MG63 (cell line): ENCODE data around the gene ARHGAP26. TPM values are rescaled to one million over a fixed set of nuclear protein-coding genes. Genes with fewer than 3 reads are reported as not detected.

Experiments used
- DNase-seq: peaks from one replicate; pipeline ENCODE4 v3.0.0-alpha.2; 2020
- H3K27me3 ChIP-seq: fragments of 250-450 bp; sonication (Bioruptor Pico); 2 replicates; pipeline ENCODE4 v1.5.1; 2020; ENCODE audit warnings: mild to moderate bottlenecking, moderate library complexity
- H3K36me3 ChIP-seq: fragments of 250-450 bp; sonication (Bioruptor Pico); 2 replicates; pipeline ENCODE4 v1.5.1; 2020; ENCODE audit warnings: mild to moderate bottlenecking, moderate library complexity
- H3K4me3 ChIP-seq: fragments of 250-450 bp; sonication (Bioruptor Pico); 2 replicates; pipeline ENCODE4 v1.5.1; 2020; ENCODE audit warnings: mild to moderate bottlenecking, moderate library complexity
- H3K9me3 ChIP-seq: fragments of 250-450 bp; sonication (Bioruptor Pico); 2 replicates; pipeline ENCODE4 v1.5.1; 2020; ENCODE audit warnings: mild to moderate bottlenecking, moderate library complexity
- total RNA-seq: library from RNA; depleted of rRNA; stranded (reverse); fragments of >200 nt; shearing (Covaris generic); gene quantifications from 2 replicates; pipeline ENCODE4 v1.2.3, GENCODE V29; 2014; ENCODE audit warnings: low replicate concordance

The ARHGAP26 gene
- total RNA-seq, 1 experiment from 2014 or later: 1.3 TPM

DNA sequence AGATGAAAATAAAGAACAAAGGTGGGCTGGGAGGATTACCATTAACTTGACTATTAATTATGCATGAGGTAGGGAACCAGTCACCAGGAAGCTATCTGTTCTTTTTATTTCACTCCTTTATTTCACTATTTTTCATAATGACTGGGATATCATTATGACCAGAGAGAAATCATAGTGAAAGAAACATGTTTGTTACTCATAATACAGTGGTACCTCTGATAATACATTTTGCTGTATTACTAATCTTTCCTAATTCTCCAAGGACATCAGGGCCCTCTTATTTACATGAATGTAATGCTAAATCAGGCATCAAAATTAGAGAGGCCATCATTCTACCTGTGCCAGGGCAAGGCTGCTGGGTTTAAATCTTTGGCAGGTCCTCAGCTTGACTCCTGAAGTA is 379.6 kb downstream of the ARHGAP26 start:
- no peak for DNase-seq
- H3K27me3 ChIP-seq: no peaks in the 10 kb centered on the region
- no peaks in the 10 kb centered on the region for H3K36me3 ChIP-seq
- H3K4me3 ChIP-seq: no peak overlapping the region
- H3K9me3 ChIP-seq: no peaks in the 10 kb centered on the region; the same call in 1 of the 2 replicates

DNA sequence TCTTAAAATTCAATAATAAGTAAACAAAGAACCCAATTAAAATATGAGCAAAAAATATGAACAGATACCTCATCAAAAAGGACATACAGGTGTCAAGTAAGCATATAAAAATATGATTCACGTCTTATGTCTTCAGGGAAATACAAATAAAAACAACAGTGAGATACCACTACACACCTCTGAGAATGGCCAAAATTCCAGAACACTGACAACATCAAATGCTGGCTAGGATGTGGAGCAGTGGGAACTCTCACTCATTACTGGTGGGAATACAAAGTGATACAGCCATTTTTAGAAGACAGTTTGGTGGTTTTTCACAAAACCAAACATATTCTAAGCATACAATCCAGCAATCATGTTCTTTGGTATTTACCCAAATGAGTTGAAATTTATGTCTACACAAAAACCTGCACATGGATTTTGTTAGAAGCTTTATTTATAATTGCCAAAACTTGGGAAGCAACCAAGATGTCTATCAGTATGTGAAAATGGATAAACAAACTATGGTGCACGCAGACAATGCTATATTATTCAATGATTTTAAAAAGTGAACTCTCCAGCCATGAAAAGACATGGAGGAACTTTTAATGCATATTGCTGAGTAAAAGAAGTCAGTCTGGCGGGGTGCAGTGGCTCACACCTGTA is 381.0 kb downstream of the ARHGAP26 start:
- no peak overlapping the region for H3K4me3 ChIP-seq
- no peaks in the 10 kb centered on the region for H3K27me3 ChIP-seq
- no peaks in the 10 kb centered on the region for H3K36me3 ChIP-seq
- H3K9me3 ChIP-seq: no peaks in the 10 kb centered on the region
- DNase-seq: no peak

DNA sequence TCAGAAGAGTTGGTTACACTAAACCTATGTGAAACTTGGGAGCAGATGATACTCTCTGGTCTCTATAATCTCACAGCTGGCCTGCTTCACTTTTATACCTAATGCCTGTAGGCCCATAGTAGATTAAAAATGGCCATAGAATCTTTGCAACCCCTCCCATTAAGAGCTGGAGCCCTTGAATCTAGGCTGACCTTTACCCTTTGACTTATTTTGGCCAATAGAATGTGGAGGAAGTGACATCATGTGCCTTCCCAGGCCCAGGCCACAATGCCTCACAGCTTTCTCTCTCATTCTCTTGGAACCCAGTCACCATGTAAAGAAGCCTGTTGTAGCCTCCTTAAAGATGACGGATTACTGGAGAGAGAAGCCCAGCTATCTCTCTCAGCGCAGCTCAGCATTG is 382.3 kb downstream of the ARHGAP26 start:
- no peak overlapping the region for H3K4me3 ChIP-seq
- DNase-seq: no peak
- no peaks in the 10 kb centered on the region for H3K9me3 ChIP-seq
- no peaks in the 10 kb centered on the region for H3K36me3 ChIP-seq
- H3K27me3 ChIP-seq: no peaks in the 10 kb centered on the region

DNA sequence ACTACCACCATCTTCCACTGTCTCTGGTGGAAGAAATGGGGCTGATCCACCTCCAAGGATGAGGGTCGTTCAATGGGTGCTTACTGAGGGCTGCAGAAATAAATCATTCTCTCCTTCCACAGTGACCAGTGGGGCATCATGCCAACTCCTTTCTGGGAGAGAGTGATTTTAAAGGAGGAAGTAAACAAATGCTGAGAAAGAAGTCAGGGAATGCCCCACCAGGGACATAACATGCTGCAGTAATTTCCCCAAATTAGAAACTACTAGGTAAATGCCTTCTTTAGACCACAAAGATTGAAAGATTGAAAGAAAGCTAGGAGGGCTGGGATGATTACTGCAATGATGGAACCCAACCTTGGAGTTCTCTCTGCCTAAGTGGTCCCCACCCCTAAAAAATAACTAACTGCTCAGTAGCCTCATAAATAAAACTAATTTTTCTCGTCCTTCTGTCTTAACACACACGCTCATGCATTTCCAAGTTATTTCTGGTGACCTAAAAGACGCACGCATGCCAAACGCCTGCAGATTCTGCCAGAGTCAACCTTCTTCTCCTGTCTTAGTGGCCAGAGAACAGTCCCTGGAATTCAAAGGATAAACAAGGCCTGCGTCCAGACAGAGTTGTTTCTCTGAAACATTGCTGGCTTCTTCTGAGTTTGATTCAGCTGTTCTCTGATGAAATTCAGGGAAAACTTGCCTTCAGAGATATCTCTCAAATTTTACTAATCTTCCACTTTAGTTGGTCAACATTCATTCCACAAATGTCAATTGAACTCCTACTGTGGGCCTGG is 383.3 kb downstream of the ARHGAP26 start:
- peak; percentile 93 for DNase-seq
- Histone ChIP-seq H3K9me3 (no peaks in the 10 kb centered on the region), H3K36me3 (no peaks in the 10 kb centered on the region), H3K27me3 (no peaks in the 10 kb centered on the region), H3K4me3 (no peak overlapping the region)

DNA sequence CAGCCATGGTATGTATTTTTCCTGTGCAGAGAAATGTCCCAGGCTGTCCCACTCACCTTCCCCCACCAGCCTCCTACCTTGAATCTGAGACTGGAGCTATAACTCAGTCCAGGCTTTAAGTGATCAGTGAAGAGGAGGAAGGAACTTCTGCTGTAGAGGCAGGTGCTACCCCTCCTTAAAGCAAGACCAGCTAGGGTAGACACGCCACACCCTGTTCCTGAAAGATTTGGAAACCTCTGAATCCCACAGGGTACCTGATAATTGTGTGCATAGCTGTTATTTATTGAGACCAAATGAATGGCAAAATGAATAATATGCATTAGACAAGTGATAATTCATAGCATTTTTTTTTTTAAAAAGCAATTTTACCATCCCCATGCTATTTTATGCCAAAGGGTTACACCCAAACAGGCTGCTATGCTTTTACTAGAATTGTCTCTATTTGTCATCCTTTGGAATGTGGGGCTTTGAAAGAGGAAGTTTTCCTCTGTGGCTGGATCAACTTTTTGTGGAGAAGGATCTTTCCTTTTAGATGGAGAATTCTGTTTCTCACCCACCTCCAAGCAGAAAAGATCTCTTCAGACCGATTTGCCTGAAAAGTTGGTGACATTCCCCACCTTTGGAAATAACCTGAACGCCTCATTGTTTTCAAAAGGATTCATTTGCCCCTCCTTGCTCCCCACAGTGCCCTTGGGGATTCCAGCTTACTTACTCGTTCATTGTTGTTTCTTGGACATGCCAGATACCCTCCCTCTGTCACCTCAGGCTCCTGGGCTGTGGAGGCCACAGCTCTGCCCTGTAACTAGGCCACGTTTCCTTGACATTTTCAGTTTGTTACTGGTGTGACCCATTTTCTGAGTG is 384.6 kb downstream of the ARHGAP26 start:
- Histone ChIP-seq H3K36me3 (no peaks in the 10 kb centered on the region), H3K4me3 (no peak overlapping the region), H3K9me3 (no peaks in the 10 kb centered on the region), H3K27me3 (no peaks in the 10 kb centered on the region)
- DNase-seq: peak; percentile 54

DNA sequence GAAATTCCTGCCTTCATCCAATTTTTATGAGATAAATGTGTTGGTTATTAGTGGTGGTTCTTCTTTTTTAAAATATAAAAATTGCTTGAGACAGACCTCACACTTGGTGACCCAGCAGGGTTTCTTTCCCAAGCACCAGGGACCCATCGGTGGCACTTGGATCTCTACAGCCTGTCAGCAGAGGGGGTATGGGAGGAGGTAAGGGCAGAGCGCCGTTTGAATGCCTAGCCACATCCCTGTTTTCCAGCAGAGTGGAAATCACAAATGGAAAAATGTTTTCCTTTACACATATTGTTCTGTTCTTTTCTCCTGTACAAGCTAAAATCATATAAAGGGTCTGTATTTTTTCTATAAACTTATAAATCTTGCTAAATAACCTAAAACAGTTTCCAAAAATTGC is 385.3 kb downstream of the ARHGAP26 start:
- Histone ChIP-seq H3K9me3 (no peaks in the 10 kb centered on the region), H3K27me3 (no peaks in the 10 kb centered on the region), H3K36me3 (no peaks in the 10 kb centered on the region), H3K4me3 (no peak overlapping the region)
- no peak for DNase-seq

DNA sequence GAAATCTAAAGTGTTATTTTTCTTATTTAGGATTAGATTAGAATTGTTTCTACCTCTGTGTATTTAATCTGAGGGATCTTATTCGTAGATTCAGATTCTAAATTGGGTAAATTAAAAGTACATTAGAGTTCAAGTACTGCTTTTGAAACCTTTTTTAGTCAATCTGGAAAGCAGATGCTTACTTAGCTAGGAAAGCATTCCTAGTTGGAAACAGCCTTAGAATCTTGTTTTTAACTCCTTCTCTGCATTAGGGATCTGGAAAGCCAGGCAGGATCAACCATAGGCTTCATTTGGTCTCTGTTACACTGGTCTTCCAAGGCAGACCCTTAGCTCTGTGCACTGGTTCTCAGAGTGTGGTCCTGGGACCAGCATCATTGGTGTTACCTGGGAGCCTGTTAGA is 385.9 kb downstream of the ARHGAP26 start:
- H3K27me3 ChIP-seq: no peaks in the 10 kb centered on the region
- DNase-seq: no peak

DNA sequence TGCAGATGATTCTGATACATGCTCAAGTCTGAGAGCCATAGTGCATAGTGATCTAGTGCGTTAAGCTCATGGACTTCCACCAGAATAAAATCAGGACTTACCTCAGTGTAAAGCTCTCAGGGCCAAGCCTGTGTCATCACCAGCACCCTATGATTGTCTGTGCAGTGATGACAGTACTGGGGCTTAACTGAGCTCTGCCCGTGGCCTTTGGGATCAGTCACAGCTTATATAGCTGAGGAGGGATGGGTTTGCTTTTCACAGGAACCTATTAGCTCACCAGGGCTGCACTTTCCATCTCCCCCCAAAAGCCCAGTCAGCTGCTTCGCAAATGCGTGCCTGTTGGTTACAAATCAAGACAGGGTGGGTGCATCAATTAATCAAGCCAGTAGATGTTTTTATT is 386.4 kb downstream of the ARHGAP26 start:
- Histone ChIP-seq H3K27me3 (no peaks in the 10 kb centered on the region), H3K4me3 (no peak overlapping the region), H3K36me3 (no peaks in the 10 kb centered on the region), H3K9me3 (no peaks in the 10 kb centered on the region)
- no peak for DNase-seq

More for the DNA sequence above, 385.9 kb downstream of the ARHGAP26 start:
- Histone ChIP-seq H3K36me3 (no peaks in the 10 kb centered on the region), H3K4me3 (no peak overlapping the region), H3K9me3 (no peaks in the 10 kb centered on the region)

DNA sequence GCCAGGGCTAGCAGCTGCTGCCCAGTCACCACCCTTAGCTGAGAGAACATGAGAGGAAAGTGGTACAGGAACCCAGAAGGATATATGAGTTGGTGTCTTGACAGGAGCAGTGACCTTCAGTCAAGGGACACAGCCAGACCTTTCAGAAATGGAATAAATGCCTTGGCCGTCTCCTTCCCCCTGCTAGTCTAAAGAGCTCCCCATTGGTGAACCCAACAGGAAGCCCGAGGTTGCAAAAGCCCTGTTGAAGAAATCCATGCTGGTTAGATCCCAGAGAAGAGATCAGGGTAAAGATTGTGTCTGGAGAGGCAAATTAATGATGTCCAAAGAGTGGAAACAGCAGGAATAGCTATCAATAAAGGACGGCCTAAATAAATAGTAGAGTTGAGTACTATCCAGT is 388.9 kb downstream of the ARHGAP26 start:
- no peak for DNase-seq
- Histone ChIP-seq H3K4me3 (no peak overlapping the region), H3K36me3 (no peaks in the 10 kb centered on the region), H3K27me3 (no peaks in the 10 kb centered on the region), H3K9me3 (no peaks in the 10 kb centered on the region)

DNA sequence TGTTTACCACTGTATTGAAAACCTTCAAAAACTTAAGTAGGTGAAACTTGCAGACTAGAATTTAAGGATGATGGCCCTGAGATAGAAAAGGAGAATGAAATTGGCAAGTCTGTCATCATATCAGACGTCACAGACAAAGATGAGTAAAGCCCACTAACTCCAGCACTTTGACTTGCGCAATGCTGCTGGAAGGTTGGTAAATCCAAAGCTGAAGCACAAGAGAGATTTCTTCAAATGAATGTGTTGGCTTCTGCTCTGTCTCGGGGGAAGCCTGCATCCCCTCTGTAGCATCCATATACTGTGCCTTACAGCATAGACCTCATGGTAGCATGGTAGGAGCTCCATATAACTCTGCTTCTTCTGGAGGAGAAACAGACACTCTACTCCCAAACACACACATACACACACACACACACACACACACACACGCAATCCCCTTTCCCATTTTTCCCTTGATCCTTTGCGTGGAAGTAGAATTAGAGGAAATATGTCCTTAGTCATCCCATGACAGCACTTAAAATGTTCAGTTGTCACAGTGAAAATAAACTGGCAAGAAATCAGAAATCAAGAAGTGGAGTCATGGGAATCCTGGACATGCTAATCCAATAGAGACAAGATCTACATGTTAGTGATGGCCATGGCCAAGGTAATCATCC is 391.8 kb downstream of the ARHGAP26 start:
- peak; percentile 49 for DNase-seq
- Histone ChIP-seq H3K27me3 (no peaks in the 10 kb centered on the region), H3K9me3 (no peaks in the 10 kb centered on the region), H3K4me3 (no peak overlapping the region), H3K36me3 (no peaks in the 10 kb centered on the region)

DNA sequence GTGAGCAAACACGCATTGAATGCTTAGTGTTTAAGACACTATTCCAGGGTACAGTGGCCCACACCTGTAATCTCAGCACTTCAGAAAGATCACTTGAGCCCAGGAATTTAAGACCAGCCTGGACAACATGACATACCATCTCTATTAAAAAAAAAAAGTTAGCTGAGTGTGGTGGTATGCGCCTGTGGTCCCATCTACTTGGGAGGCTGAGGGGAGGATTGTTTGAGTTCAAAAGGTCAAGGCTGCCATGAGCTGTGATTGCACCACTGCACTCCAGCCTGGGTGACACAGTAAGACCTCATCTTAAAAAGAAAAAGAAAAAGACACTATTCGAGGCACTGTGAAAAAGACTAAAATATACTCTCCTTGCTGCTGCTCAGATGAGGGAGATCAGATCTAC is 392.6 kb downstream of the ARHGAP26 start:
- DNase-seq: no peak
- H3K36me3 ChIP-seq: no peaks in the 10 kb centered on the region

DNA sequence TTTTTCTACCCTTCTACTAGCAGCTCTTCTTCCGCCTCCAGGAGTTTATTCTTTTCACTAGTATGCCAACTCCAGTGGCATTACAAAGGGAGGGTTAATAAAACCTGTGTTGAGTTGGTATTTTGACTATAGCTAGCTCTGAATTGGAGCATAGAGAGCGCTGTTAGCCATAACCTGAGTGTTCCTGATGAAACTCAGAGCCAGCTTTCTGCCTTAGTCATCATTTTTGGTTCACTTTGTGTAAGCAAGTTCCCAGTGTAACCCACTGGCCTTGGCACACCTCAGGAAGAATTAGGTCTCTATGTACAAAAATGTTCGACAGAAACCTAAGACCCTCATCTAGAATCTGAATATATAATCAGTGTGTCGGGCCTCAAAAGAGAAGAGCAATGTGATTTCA is 394.4 kb downstream of the ARHGAP26 start:
- Histone ChIP-seq H3K27me3 (no peaks in the 10 kb centered on the region), H3K36me3 (no peaks in the 10 kb centered on the region), H3K4me3 (no peak overlapping the region), H3K9me3 (no peaks in the 10 kb centered on the region)
- no peak for DNase-seq

More for the DNA sequence above, 392.6 kb downstream of the ARHGAP26 start:
- H3K9me3 ChIP-seq: no peaks in the 10 kb centered on the region
- no peak overlapping the region for H3K4me3 ChIP-seq
- no peaks in the 10 kb centered on the region for H3K27me3 ChIP-seq

DNA sequence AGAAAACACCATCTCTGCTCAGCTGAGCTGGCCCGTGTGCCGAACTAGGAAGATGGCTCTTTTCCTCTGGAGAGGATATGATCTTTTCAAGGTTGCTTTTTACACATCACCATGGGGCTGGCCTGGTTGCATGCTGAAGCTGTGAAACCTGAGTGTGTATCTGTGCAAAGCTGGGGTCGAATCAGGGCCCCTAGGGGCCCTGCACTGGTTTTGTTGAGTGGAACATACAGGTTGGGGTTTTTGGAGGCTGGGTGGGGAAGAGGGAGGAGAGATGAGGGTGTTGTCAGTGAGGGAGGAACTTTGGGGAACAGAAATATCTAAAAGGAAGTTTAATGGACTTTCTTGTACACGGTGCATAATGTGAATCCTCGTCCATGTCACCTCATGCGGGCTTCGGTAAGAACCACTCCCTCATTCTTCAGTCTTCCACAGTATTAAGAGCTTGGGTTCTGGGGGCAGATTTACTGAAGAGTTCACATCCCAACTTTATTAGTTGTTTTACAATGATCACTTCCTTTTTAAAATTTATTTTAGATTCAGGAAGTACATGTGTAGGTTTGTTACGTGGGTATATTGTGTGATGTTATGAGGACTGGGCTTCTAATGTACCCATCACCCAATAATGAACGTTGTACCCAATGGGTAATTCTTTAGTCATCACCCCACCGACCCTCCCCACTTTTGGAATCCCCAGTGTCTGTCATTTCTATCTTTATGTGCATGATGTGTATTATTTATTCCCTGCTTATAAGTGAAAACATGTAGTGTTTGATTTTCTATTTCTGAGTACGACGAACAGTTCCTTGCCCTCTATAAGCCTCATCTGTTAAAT is 395.1 kb downstream of the ARHGAP26 start:
- no peaks in the 10 kb centered on the region for H3K9me3 ChIP-seq
- DNase-seq: no peak
- no peaks in the 10 kb centered on the region for H3K27me3 ChIP-seq
- H3K36me3 ChIP-seq: no peaks in the 10 kb centered on the region
- H3K4me3 ChIP-seq: no peak overlapping the region

DNA sequence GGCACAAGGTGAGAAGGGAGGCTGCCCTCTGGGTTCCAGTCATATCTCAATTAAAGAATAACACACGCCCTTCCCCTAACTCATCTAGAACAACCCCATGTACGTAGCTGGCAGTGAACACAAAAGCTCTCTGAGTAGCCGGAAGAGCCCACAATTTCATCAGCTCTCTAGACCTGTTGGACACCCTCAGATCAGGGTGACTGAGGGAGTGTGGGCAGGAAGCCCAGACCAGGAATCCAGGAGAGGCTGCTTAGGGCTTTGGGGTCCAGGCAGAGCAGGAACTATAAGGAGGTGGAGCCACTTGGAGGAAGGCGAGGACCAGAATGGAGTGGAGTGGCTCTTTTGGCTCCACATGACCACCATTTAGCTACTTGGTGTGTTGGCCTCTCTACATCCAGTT is 395.9 kb downstream of the ARHGAP26 start:
- no peak overlapping the region for H3K4me3 ChIP-seq
- no peaks in the 10 kb centered on the region for H3K9me3 ChIP-seq
- DNase-seq: no peak
- no peaks in the 10 kb centered on the region for H3K36me3 ChIP-seq
- no peaks in the 10 kb centered on the region for H3K27me3 ChIP-seq

DNA sequence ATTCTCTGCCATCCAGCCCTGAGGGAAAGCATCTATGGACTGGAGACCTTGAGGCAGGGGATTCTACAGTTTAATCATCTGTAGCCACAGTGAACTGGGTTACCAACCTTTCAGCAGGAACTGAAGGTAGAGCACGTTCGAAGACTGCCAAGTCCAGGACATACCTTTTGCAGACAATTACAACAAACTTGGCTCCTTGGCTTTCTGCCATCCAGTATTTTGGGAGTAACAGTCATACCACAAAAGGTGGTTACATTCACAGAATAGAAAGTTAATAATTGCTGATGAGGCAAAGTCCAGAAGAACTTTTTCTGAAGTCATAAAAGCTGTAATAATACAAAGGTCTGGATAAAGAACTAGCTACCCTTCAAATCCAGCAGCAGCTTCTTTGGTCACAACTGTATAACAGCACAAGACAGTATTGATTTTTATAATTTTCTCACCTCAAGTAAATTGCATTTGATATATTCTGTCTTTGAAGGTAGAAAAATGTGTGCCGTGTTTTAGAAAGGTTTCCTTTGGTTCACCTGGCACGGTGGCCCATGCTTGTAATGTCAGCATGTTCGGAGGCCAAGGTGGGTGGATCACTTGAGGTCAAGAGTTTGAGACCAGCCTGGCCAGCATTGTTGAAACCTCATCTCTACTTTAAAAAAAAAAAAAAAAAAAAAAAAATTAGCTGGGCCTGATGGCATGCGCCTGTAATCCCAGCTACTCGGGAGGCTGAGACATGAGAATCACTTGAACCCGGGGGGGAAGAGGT is 396.7 kb downstream of the ARHGAP26 start:
- Histone ChIP-seq H3K36me3 (no peaks in the 10 kb centered on the region), H3K9me3 (no peaks in the 10 kb centered on the region), H3K4me3 (no peak overlapping the region), H3K27me3 (no peaks in the 10 kb centered on the region)
- DNase-seq: no peak
